ENCODE results near the gene CCDC134. TPM values are rescaled to one million over a fixed set of nuclear protein-coding genes. Genes with fewer than 3 reads are reported as not detected.

The CCDC134 gene
- total and polyA plus RNA-seq, 2 of the 8 experiments (the other 6 are each of a cell fraction or from before 2014, with no cell fraction given): 7.7 to 20.0 TPM

- Histone ChIP-seq H2BK20ac (ENCODE audit: low read length) (no peak overlapping the region), H2AK5ac (ENCODE audit: low read depth, low read length) (peak overlapping the region; percentile 32; the same call in 1 of the 2 replicates), H4K5ac (ENCODE audit: insufficient read length, low read depth, low read length) (no peak overlapping the region), H4K91ac (replicated peaks; ENCODE audit: insufficient read length, low read length) (no peak overlapping the region), H3K4me3 (ENCODE audit: extremely low read depth in 1 of 4, insufficient read depth in 2 of 4, low read depth in 3 of 4, low read length in 4 of 4) (no peak overlapping the region), H3K4ac (replicated peaks; ENCODE audit: insufficient read length, low read depth, low read length) (no peak overlapping the region), H3K18ac (ENCODE audit: extremely low read depth, low read length) (no peak overlapping the region), H2BK120ac (replicated peaks; ENCODE audit: low read depth, low read length) (no peak overlapping the region), H2BK5ac (ENCODE audit: low read depth, low read length) (no peak overlapping the region), H3K9ac (replicated peaks in 1 of 4; ENCODE audit: extremely low read depth in 1 of 4, low read depth in 3 of 4, low read length in 3 of 4) (no peak overlapping the region; a peak in 1 of 7 replicates), H4K20me1 (replicated peaks in 1 of 2; ENCODE audit: control insufficient read depth in 1 of 2, insufficient read depth in 2 of 2, low read length in 2 of 2) (peaks cover 0 to 1% of the 10 kb centered on the region in 2 experiments), H3K23me2 (ENCODE audit: low read depth, low read length) (no peaks in the 10 kb centered on the region), H3K56ac (replicated peaks; ENCODE audit: insufficient read length, low read depth, low read length) (no peak overlapping the region), H3K27ac (ENCODE audit: low read depth, low read length) (no peak overlapping the region), H2AFZ (ENCODE audit: low read length) (no peak overlapping the region), H3K14ac (ENCODE audit: insufficient read length) (no peak overlapping the region), H3K36me3 (ENCODE audit: control insufficient read depth in 2 of 4, insufficient read depth in 4 of 4, low read length in 3 of 4) (peaks cover 0 to 4% (median 0%) of the 10 kb centered on the region in 4 experiments; a peak in 1 of 8 replicates), H3K27me3 (replicated peaks in 1 of 4; ENCODE audit: control insufficient read depth in 3 of 4, extremely low read depth in 1 of 4, insufficient read depth in 3 of 4, low read length in 3 of 4) (no peaks in the 10 kb centered on the region; a peak in 1 of 7 replicates), H4K8ac (ENCODE audit: extremely low read depth, insufficient read depth, low read length) (no peak overlapping the region), H3K23ac (ENCODE audit: insufficient read length) (no peak overlapping the region), H2BK15ac (ENCODE audit: low read length) (no peak overlapping the region), H3K9me3 (ENCODE audit: insufficient read depth in 2 of 2, low read depth in 1 of 2, low read length in 1 of 2) (no peaks in the 10 kb centered on the region), H3K4me2 (ENCODE audit: insufficient read depth in 1 of 2, low read depth in 2 of 2, low read length in 2 of 2) (no peak overlapping the region), H3K4me1 (replicated peaks in 1 of 4; ENCODE audit: control insufficient read depth in 3 of 4, insufficient read depth in 4 of 4, low read length in 3 of 4) (peaks cover 3 to 11% (median 6%) of the 10 kb centered on the region in 4 experiments), H3K79me2 (ENCODE audit: control insufficient read depth in 1 of 2, insufficient read depth in 2 of 2, low read length in 2 of 2) (peaks cover 0 to 2% of the 10 kb centered on the region in 2 experiments; a peak in 1 of 4 replicates), H3K79me1 (ENCODE audit: low read depth, low read length) (peaks cover 5% of the 10 kb centered on the region; the same call in 1 of the 2 replicates), H2BK12ac (ENCODE audit: low read depth, low read length) (no peak overlapping the region)
- ChIA-PET CTCF (ENCODE audit: partially characterized antibody) (interaction anchor here (1.0 to 1.7 kb wide), 6 partner anchors 17 to 131 kb away, joined by 3 to 5 read pairs (median 4); partner anchors contain the start of gene CCDC134), POLR2A (ENCODE audit: partially characterized antibody) (interaction anchor here (0.6 to 8.5 kb wide), 5 partner anchors 14 to 113 kb away, joined by 3 to 85 read pairs (median 3); partner anchors contain the start of gene CCDC134)
- WGBS, 2 experiments (ENCODE audit: extremely low coverage in 1 of 2, insufficient coverage in 1 of 2, insufficient read length in 1 of 2, insufficient replicate concordance in 2 of 2, low coverage in 1 of 2, low lambda C conversion rate in 2 of 2, missing lambda C conversion rate in 1 of 2): 93% methylated on average over 4 of the region's 4 CpGs; no CpG with 5 or more reads in 1 of the 2 experiments
- FAIRE-seq (no peak), DNase-seq (ENCODE audit: low read depth in 1 of 2, low spot score in 2 of 2) (no peak)
- no peak for TF ChIP-seq TAF1 (IDR thresholded peaks at IDR 0.05; ENCODE audit: low read depth, low read length)
- TF ChIP-seq BRCA1 (IDR thresholded peaks at IDR 0.05; ENCODE audit: low read depth, low read length): no peak
- TF ChIP-seq TAF7 (optimal IDR thresholded peaks at IDR 0.05; ENCODE audit: borderline replicate concordance, low read depth, low read length): no peak
- TF ChIP-seq RAD21 (IDR thresholded peaks at IDR 0.05 in 1 of 2, conservative IDR thresholded peaks at IDR 0.05 in 1 of 2; ENCODE audit: low read depth in 2 of 2, low read length in 2 of 2): no peak
- no peak for TF ChIP-seq MAFK (IDR thresholded peaks at IDR 0.05; ENCODE audit: low read depth, low read length)
- TF ChIP-seq TEAD4 (IDR thresholded peaks at IDR 0.05; ENCODE audit: low read depth, low read length): no peak
- TF ChIP-seq ATF2 (IDR thresholded peaks at IDR 0.05; ENCODE audit: low read length): no peak
- no peak for TF ChIP-seq SP2 (IDR thresholded peaks at IDR 0.05; ENCODE audit: low read length)
- TF ChIP-seq JUND (IDR thresholded peaks at IDR 0.05; ENCODE audit: low read length): no peak
- no peak for TF ChIP-seq CEBPB (IDR thresholded peaks at IDR 0.05; ENCODE audit: low read depth, low read length)
- no peak for TF ChIP-seq ASH2L (IDR thresholded peaks at IDR 0.05; ENCODE audit: low read length)
- TF ChIP-seq, protein P1, sequence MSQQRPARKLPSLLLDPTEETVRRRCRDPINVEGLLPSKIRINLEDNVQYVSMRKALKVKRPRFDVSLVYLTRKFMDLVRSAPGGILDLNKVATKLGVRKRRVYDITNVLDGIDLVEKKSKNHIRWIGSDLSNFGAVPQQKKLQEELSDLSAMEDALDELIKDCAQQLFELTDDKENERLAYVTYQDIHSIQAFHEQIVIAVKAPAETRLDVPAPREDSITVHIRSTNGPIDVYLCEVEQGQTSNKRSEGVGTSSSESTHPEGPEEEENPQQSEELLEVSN (IDR thresholded peaks at IDR 0.05): no peak
Measured at GRCh38 chr22:41828516-41828915, 28.0 kb downstream of the CCDC134 start.

Data from H1 (cell line).